Measurements from ENCODE around the gene WDR46.

GRCh38 chr6:33297956-33298772, 9.1 kb upstream of the WDR46 start:
- TF ChIP-seq CTCF (IDR thresholded peaks at IDR 0.05): no peak
- peak; percentile 25 to 80 for TF ChIP-seq POLR2A (IDR thresholded peaks at IDR 0.05)
